Measurements from ENCODE around the gene KCNQ5. TPM values are rescaled to one million over a fixed set of nuclear protein-coding genes. Genes with fewer than 3 reads are reported as not detected.

KCNQ5 gene
- total RNA-seq, 1 donor from 2014 or later, result not detected

- Histone ChIP-seq H2AFZ (replicated peaks) (no peak overlapping the region), H4K20me1 (ENCODE audit: low read depth) (no peaks in the 10 kb centered on the region), H3F3A (ENCODE audit: low read depth) (no peaks in the 10 kb centered on the region), H3K79me2 (ENCODE audit: low read depth) (no peaks in the 10 kb centered on the region), H3K4me2 (no peak overlapping the region), H3K27me3 (no peaks in the 10 kb centered on the region), H3K36me3 (no peaks in the 10 kb centered on the region), H3K9me3 (ENCODE audit: low read depth) (no peaks in the 10 kb centered on the region), H3K27ac (no peak overlapping the region), H3K9ac (no peak overlapping the region), H3K4me3 (no peak overlapping the region), H3K4me1 (no peaks in the 10 kb centered on the region)
- Mint-ChIP-seq H3K27ac (no peak overlapping the region), H3K4me1 (no peaks in the 10 kb centered on the region), H3K4me3 (no peak overlapping the region), H3K9me3 (peaks cover 29% of the 10 kb centered on the region), H3K27me3 (ENCODE audit: insufficient read depth, low read depth) (no peaks in the 10 kb centered on the region), H3K36me3 (no peaks in the 10 kb centered on the region)
- TF ChIP-seq EZH2phosphoT487 (IDR thresholded peaks at IDR 0.05) (no peak), EZH2 (IDR thresholded peaks at IDR 0.05) (no peak), CTCF (IDR thresholded peaks at IDR 0.05) (no peak)
- no peak for DNase-seq (ENCODE audit: low spot score)
Observed at GRCh38 chr6:72984981-72985665, 363.3 kb downstream of the KCNQ5 start.

GRCh38 chr6:72987301-72987700, 365.4 kb downstream of the KCNQ5 start:
- Mint-ChIP-seq H3K27me3 (ENCODE audit: insufficient read depth, low read depth) (no peaks in the 10 kb centered on the region), H3K36me3 (no peaks in the 10 kb centered on the region), H3K27ac (no peak overlapping the region), H3K4me3 (no peak overlapping the region), H3K9me3 (peaks cover 22% of the 10 kb centered on the region), H3K4me1 (no peaks in the 10 kb centered on the region)
- H3K4me2 ChIP-seq, result no peak overlapping the region
- no peaks in the 10 kb centered on the region for H3K4me1 ChIP-seq
- no peaks in the 10 kb centered on the region for H3K79me2 ChIP-seq (ENCODE audit: low read depth)
- no peak overlapping the region for H3K27ac ChIP-seq
- H3F3A ChIP-seq (ENCODE audit: low read depth), result no peaks in the 10 kb centered on the region
- no peaks in the 10 kb centered on the region for H3K36me3 ChIP-seq
- H2AFZ ChIP-seq (replicated peaks), result no peak overlapping the region
- DNase-seq (ENCODE audit: low spot score), result no peak
- H4K20me1 ChIP-seq (ENCODE audit: low read depth), result no peaks in the 10 kb centered on the region
- TF ChIP-seq CTCF (IDR thresholded peaks at IDR 0.05) (no peak), EZH2 (IDR thresholded peaks at IDR 0.05) (no peak), EZH2phosphoT487 (IDR thresholded peaks at IDR 0.05) (no peak)
- H3K9me3 ChIP-seq (ENCODE audit: low read depth), result no peaks in the 10 kb centered on the region
- no peak overlapping the region for H3K9ac ChIP-seq
- H3K4me3 ChIP-seq, result no peak overlapping the region
- no peaks in the 10 kb centered on the region for H3K27me3 ChIP-seq

GRCh38 chr6:72999995-73000394, 378.1 kb downstream of the KCNQ5 start:
- H3K27me3 Mint-ChIP-seq (ENCODE audit: insufficient read depth, low read depth), result no peaks in the 10 kb centered on the region
- TF ChIP-seq EZH2 (IDR thresholded peaks at IDR 0.05) (no peak), EZH2phosphoT487 (IDR thresholded peaks at IDR 0.05) (no peak), CTCF (IDR thresholded peaks at IDR 0.05) (no peak)

More at GRCh38 chr6:72999995-73000394, 378.1 kb downstream of the KCNQ5 start:
- Histone ChIP-seq H3K4me3 (no peak overlapping the region), H2AFZ (replicated peaks) (no peak overlapping the region), H3F3A (ENCODE audit: low read depth) (no peaks in the 10 kb centered on the region), H3K79me2 (ENCODE audit: low read depth) (no peaks in the 10 kb centered on the region), H3K27ac (no peak overlapping the region), H3K4me1 (no peaks in the 10 kb centered on the region), H3K27me3 (no peaks in the 10 kb centered on the region), H3K9me3 (ENCODE audit: low read depth) (no peaks in the 10 kb centered on the region), H3K4me2 (no peak overlapping the region), H4K20me1 (ENCODE audit: low read depth) (no peaks in the 10 kb centered on the region), H3K36me3 (no peaks in the 10 kb centered on the region), H3K9ac (no peak overlapping the region)
- Mint-ChIP-seq H3K27ac (no peak overlapping the region), H3K4me3 (no peak overlapping the region), H3K36me3 (no peaks in the 10 kb centered on the region), H3K4me1 (no peaks in the 10 kb centered on the region), H3K9me3 (no peaks in the 10 kb centered on the region)
- DNase-seq (ENCODE audit: low spot score), result no peak
